CD1c-positive myeloid dendritic cell (primary cell): Measurements from ENCODE around the gene KLHL10.

ENCODE experiments used
- DNase-seq: peaks from one replicate; pipeline ENCODE4 v3.0.0-alpha.2; 2016; ENCODE audit errors: extremely low spot score

KLHL10 gene

GRCh38 chr17:41895617-41896016 lies 58.0 kb downstream of the KLHL10 start:
- DNase-seq: no peak

- DNase-seq: no peak
Observed at GRCh38 chr17:41896726-41897125, 59.1 kb downstream of the KLHL10 start.
